ENCODE measurements around the gene PRICKLE2.

- no peak for TF ChIP-seq EZH2 (IDR thresholded peaks at IDR 0.05; ENCODE audit: insufficient read depth, low read length)
- TF ChIP-seq, protein P1, sequence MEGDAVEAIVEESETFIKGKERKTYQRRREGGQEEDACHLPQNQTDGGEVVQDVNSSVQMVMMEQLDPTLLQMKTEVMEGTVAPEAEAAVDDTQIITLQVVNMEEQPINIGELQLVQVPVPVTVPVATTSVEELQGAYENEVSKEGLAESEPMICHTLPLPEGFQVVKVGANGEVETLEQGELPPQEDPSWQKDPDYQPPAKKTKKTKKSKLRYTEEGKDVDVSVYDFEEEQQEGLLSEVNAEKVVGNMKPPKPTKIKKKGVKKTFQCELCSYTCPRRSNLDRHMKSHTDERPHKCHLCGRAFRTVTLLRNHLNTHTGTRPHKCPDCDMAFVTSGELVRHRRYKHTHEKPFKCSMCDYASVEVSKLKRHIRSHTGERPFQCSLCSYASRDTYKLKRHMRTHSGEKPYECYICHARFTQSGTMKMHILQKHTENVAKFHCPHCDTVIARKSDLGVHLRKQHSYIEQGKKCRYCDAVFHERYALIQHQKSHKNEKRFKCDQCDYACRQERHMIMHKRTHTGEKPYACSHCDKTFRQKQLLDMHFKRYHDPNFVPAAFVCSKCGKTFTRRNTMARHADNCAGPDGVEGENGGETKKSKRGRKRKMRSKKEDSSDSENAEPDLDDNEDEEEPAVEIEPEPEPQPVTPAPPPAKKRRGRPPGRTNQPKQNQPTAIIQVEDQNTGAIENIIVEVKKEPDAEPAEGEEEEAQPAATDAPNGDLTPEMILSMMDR (IDR thresholded peaks at IDR 0.05; ENCODE audit: insufficient read depth, low read depth, low read length) = no peak
These were observed 86.5 kb downstream of the PRICKLE2 start for GRCh38 chr3:64138656-64139375.
